Kidney epithelial cell (primary cell): ENCODE data around the gene MBNL1. TPM values are rescaled to one million over a fixed set of nuclear protein-coding genes. Genes with fewer than 3 reads are reported as not detected.

ENCODE experiments used
- DNase-seq: peaks from one replicate; pipeline ENCODE4 v3.0.0-alpha.2; 2010; ENCODE audit warnings: low read depth
- H3K27me3 ChIP-seq: 2 replicates; pipeline ENCODE4 v1.6.0; 2011; ENCODE audit warnings: low read length; ENCODE audit not compliant: control insufficient read depth, insufficient read depth
- H3K36me3 ChIP-seq: 2 replicates; pipeline ENCODE4 v1.5.1; 2011; ENCODE audit warnings: low read length; ENCODE audit not compliant: control insufficient read depth, insufficient read depth
- H3K4me3 ChIP-seq: 2 replicates; pipeline ENCODE4 v1.5.1; 2011; ENCODE audit warnings: low read depth, mild to moderate bottlenecking, control low read depth, low read length
- total RNA-seq: library from RNA; depleted of rRNA; stranded (reverse); fragments of >200 nt; gene quantifications from 2 replicates; pipeline ENCODE4 v1.2.3, GENCODE V29; 2015
- TF ChIP-seq, protein P1 (sequence below): IDR thresholded peaks from 2 replicates; pipeline ENCODE4 v1.5.1; 2011; ENCODE audit warnings: mild to moderate bottlenecking, moderate library complexity, low read length, control low read depth, inconsistent platforms; ENCODE audit not compliant: insufficient read depth, poor library complexity, severe bottlenecking

The MBNL1 gene
- total RNA-seq, 1 donor from 2014 or later = 47.5 TPM

DNA sequence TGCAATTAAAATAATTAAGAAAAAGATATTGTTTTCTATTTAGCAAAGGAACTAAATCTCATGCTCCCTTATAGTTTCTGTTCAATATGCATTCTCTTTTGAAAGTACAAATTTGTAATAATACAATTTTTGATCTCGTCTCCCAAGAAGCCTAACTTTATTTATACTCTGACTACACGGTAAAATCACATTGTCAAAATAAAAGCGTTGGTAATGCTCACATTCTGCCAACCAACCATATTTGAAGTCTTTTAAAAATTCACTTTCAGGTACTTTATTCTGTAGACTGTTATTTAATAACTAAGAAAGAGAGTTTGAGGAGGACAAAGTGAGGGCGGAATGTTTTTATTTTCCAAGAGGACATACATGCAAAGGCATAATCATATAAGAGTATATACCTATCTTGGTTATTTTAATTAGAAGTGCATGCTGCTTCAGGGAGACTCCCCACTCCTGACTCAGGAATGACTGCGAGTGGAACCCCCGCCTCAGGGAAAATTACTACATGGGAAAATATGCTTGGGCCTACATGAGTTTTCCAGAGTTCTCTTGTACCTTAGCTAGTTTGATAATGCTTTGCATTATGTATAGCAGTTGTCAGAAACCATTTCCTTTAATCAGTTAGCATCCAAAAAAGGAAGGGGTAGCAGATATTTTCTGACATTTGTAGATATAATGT lies 19.3 kb downstream of the MBNL1 start:
- Histone ChIP-seq H3K36me3 (no peaks in the 10 kb centered on the region), H3K27me3 (no peaks in the 10 kb centered on the region), H3K4me3 (no peak overlapping the region)
- no peak for DNase-seq
- TF ChIP-seq, protein P1, sequence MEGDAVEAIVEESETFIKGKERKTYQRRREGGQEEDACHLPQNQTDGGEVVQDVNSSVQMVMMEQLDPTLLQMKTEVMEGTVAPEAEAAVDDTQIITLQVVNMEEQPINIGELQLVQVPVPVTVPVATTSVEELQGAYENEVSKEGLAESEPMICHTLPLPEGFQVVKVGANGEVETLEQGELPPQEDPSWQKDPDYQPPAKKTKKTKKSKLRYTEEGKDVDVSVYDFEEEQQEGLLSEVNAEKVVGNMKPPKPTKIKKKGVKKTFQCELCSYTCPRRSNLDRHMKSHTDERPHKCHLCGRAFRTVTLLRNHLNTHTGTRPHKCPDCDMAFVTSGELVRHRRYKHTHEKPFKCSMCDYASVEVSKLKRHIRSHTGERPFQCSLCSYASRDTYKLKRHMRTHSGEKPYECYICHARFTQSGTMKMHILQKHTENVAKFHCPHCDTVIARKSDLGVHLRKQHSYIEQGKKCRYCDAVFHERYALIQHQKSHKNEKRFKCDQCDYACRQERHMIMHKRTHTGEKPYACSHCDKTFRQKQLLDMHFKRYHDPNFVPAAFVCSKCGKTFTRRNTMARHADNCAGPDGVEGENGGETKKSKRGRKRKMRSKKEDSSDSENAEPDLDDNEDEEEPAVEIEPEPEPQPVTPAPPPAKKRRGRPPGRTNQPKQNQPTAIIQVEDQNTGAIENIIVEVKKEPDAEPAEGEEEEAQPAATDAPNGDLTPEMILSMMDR = no peak

DNA sequence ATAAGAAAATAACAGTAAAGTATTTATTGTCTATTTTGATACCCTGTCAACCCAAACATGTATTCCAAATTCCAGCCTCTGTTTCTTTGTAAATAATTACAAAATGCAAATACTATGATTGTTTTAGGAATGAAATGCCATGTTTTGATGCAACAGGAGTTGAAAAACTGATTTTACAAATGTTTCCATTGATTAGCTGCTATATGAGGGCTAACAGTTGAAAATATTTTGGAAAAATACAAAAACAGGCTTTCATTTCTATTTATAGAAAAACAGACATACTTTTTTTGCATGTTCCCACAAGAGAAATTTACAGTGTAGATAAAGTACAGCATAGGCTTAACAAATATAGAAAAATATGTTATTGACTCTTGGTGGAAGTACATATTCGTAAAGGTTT lies 20.0 kb downstream of the MBNL1 start:
- DNase-seq = no peak
- H3K4me3 ChIP-seq = no peak overlapping the region
- H3K27me3 ChIP-seq = no peaks in the 10 kb centered on the region
- TF ChIP-seq, protein P1 = no peak
- no peaks in the 10 kb centered on the region for H3K36me3 ChIP-seq

DNA sequence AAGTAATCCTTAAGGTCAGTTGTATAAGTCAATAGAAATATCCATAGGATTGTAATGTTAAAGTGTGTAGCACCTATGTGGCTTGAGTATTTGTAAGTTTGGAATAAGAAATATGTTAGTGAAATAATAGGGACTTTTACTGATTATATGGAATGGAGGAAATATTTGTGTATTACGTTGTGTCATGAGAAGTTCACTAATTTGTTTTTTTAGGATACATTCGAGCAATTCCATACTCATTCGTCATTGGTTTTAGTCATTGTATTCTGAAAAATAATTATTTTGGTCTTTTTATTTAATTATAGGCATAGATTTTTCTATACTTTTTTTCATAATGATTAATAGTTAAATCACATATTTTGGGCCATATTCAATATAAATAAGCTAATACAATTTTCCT lies 21.0 kb downstream of the MBNL1 start:
- TF ChIP-seq, protein P1 = no peak
- no peak for DNase-seq
- Histone ChIP-seq H3K36me3 (no peaks in the 10 kb centered on the region), H3K27me3 (no peaks in the 10 kb centered on the region), H3K4me3 (no peak overlapping the region)

DNA sequence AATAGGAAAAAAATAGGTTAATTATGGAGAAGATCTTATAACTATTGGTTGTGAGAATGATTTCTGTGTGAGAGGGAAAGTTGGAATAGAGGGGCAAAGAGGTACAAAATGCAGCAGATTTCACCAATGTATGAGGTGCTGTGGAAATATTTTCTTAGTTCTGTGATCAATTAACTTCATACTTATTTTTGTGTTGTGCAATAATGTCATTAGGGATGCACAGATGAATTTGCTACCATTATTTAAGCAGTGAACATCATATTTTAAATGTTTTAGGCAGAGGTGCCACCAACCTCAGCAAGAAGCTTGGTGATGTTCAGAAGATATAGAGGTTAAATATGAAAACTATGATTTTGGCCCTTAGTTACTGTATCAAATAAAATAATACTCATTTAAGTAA lies 21.6 kb downstream of the MBNL1 start:
- no peak for DNase-seq

DNA sequence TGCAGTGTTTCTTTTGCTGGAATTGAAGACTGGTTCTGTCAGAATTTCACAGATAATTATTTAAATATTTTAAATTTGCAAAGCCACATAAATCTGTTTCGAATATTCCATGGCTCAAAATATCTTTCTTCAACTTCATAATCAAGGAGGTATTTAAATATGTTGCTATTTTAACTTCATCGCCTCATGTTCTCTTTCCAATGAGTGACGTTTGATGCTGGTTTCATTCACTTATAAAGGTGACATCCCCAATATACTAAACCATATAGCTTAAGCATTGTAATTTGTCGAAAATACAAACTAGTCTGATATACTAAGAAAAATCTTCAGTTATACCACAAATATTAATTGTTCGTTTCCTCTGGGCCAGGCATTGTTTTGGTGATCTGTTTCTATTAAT lies 22.5 kb downstream of the MBNL1 start:
- no peak for DNase-seq
- TF ChIP-seq, protein P1 = no peak
- no peaks in the 10 kb centered on the region for H3K27me3 ChIP-seq
- H3K4me3 ChIP-seq = no peak overlapping the region
- no peaks in the 10 kb centered on the region for H3K36me3 ChIP-seq

More for the DNA sequence above, 21.6 kb downstream of the MBNL1 start:
- TF ChIP-seq, protein P1 = no peak
- H3K4me3 ChIP-seq = no peak overlapping the region
- H3K36me3 ChIP-seq = no peaks in the 10 kb centered on the region
- H3K27me3 ChIP-seq = no peaks in the 10 kb centered on the region

DNA sequence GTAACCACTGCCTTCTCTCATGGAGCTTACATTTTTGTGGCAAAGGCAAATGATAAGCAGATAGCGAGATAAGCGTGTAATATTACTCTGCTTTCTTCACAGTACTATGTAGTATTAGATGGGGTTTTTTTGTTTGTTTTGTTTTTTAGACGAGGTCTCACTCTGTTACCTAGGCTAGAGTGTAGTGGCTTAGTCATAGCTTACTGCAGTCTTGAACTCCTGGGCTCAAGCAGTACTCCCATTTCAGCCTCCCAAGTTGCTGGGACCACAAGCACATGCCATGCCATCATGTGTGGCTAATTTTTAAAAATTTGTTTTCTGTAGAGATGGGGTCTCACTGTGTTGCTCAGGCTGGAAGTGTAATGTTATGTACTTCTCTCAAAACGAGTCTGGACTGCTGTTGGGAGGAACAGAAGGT lies 22.9 kb downstream of the MBNL1 start:
- no peaks in the 10 kb centered on the region for H3K36me3 ChIP-seq
- TF ChIP-seq, protein P1 = no peak
- H3K4me3 ChIP-seq = no peak overlapping the region
- DNase-seq = no peak
- no peaks in the 10 kb centered on the region for H3K27me3 ChIP-seq
